A549 treated with AZD9567 at 1 μM for 4 hours (cell line): Measurements from ENCODE around the gene VPS50. TPM values are rescaled to one million over a fixed set of nuclear protein-coding genes. Genes with fewer than 3 reads are reported as not detected.

Experiments
- total RNA-seq: library from RNA; stranded (reverse); fragments of 200-300 nt; extraction: Qiagen RNA extraction; gene quantifications from 5 replicates; pipeline ENCODE4 v1.2.3, GENCODE V29; 2022; ENCODE audit not compliant: insufficient read depth

VPS50 gene
- total RNA-seq, result 4.5 to 7.1 TPM (median 5.3 TPM) in 5 replicates

GRCh38 chr7:93231799-93232672 is at the start of gene VPS50:
Gene VPS50 (plus strand): TSS chr7:93232366. CDS start chr7:93232468, 102 bp downstream.

GRCh38 chr7:93226310-93226709 is 5.9 kb upstream of the VPS50 start, which contains the start of gene HEPACAM2:
Gene HEPACAM2 (minus strand): TSS chr7:93226469.

Other genes with a start within 250 kb of the VPS50 start
- 2.2 to 4.0 TPM (median 3.1 TPM) in 5 replicates for gene SAMD9, start 114.4 kb upstream of the VPS50 start, total RNA-seq
- gene SAMD9L, start 84.0 kb upstream of the VPS50 start, total RNA-seq, result 0.35 to 0.54 TPM (median 0.47 TPM) in 4 of 5 replicates, not detected in the other
- not detected in 5 replicates for gene HEPACAM2, start 5.9 kb upstream of the VPS50 start, total RNA-seq